PFSK-1 (cell line): ENCODE data around the gene FCAMR.
A peak's percentile ranks its signal among the peaks of the same experiment; 100 is the strongest.

Source experiments
- POLR2AphosphoS5 ChIP-seq: IDR thresholded peaks from 2 replicates; pipeline ENCODE4 v1.6.1; 2012; ENCODE audit warnings: low read depth, mild to moderate bottlenecking, control low read depth, low read length, moderate library complexity
- SIN3A ChIP-seq: IDR thresholded peaks from 2 replicates; pipeline ENCODE4 v1.6.1; 2012; ENCODE audit warnings: mild to moderate bottlenecking, low read length, moderate library complexity, borderline replicate concordance; ENCODE audit not compliant: insufficient read depth
- TAF1 ChIP-seq: IDR thresholded peaks from 2 replicates; pipeline ENCODE4 v1.6.1; 2012; ENCODE audit warnings: low read length, control low read depth, borderline replicate concordance; ENCODE audit not compliant: insufficient read depth
- TF ChIP-seq, protein P1 (sequence below), 2 experiments: IDR thresholded peaks; 2 replicates each; pipeline versions ENCODE4 v1.6.1 to v1.8.0; 2011 to 2012; ENCODE audit warnings: low read depth in 2 of 2, low read length in 2 of 2, control low read depth in 1 of 2, inconsistent platforms in 1 of 2, mild to moderate bottlenecking in 1 of 2, moderate library complexity in 1 of 2; ENCODE audit not compliant: insufficient read depth in 1 of 2

DNA sequence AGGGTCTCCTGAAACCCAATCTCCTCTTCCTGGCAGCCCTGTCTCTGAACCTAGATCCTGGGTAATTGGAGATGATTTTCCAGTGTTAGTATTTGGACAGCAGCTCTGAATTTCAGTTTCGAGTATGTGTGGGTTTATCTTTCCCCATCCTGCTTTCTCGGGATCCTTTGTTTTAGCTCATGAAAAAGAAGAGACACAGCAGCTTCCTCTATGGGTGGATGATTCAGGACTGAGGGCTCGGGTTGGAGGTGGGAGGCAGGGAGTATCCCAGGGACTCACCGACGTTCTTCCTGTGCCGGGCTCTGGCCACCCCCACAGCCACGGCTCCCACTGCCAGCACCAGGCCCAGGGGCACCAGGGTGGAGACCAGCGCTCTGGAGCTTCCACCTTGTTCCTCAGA, 38.1 kb downstream of the FCAMR start:
- no peak for TF ChIP-seq POLR2AphosphoS5
- no peak for TF ChIP-seq TAF1
- TF ChIP-seq, protein P1, sequence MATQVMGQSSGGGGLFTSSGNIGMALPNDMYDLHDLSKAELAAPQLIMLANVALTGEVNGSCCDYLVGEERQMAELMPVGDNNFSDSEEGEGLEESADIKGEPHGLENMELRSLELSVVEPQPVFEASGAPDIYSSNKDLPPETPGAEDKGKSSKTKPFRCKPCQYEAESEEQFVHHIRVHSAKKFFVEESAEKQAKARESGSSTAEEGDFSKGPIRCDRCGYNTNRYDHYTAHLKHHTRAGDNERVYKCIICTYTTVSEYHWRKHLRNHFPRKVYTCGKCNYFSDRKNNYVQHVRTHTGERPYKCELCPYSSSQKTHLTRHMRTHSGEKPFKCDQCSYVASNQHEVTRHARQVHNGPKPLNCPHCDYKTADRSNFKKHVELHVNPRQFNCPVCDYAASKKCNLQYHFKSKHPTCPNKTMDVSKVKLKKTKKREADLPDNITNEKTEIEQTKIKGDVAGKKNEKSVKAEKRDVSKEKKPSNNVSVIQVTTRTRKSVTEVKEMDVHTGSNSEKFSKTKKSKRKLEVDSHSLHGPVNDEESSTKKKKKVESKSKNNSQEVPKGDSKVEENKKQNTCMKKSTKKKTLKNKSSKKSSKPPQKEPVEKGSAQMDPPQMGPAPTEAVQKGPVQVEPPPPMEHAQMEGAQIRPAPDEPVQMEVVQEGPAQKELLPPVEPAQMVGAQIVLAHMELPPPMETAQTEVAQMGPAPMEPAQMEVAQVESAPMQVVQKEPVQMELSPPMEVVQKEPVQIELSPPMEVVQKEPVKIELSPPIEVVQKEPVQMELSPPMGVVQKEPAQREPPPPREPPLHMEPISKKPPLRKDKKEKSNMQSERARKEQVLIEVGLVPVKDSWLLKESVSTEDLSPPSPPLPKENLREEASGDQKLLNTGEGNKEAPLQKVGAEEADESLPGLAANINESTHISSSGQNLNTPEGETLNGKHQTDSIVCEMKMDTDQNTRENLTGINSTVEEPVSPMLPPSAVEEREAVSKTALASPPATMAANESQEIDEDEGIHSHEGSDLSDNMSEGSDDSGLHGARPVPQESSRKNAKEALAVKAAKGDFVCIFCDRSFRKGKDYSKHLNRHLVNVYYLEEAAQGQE (IDR thresholded peaks at IDR 0.05; ENCODE audit: insufficient read depth in 1 of 2, low read depth in 2 of 2, low read length in 2 of 2): peak in 1 of 2 experiments; percentile 79; a peak in 1 of 4 replicates
- no peak for TF ChIP-seq SIN3A
